Jurkat, Clone E6-1 (cell line): ENCODE measurements around the gene GRK1.
A peak's percentile ranks its signal among the peaks of the same experiment; 100 is the strongest.

Experiments used
- DNase-seq: peaks from one replicate; pipeline ENCODE4 v3.0.0-alpha.2; 2011; ENCODE audit warnings: low read depth, low spot score
- H3K4me3 ChIP-seq: 2 replicates; pipeline ENCODE4 v1.5.1; 2011; ENCODE audit warnings: mild to moderate bottlenecking, low read length, control low read depth, moderate library complexity

Gene GRK1

GRCh38 chr13:113658836-113659235 is 8.2 kb upstream of the GRK1 start:
- H3K4me3 ChIP-seq, result no peak overlapping the region
- no peak for DNase-seq

GRCh38 chr13:113659337-113659736 is 7.7 kb upstream of the GRK1 start:
- no peak overlapping the region for H3K4me3 ChIP-seq
- no peak for DNase-seq

GRCh38 chr13:113660066-113660465 is 7.0 kb upstream of the GRK1 start:
- no peak for DNase-seq
- H3K4me3 ChIP-seq, result no peak overlapping the region

- H3K4me3 ChIP-seq, result no peak overlapping the region
- DNase-seq, result no peak
These were observed 5.5 kb upstream of the GRK1 start for GRCh38 chr13:113661509-113661908.

GRCh38 chr13:113663934-113664333 is 3.1 kb upstream of the GRK1 start:
- DNase-seq, result no peak
- no peak overlapping the region for H3K4me3 ChIP-seq

GRCh38 chr13:113664751-113665596 is 2.0 kb upstream of the GRK1 start:
- no peak for DNase-seq
- H3K4me3 ChIP-seq, result no peak overlapping the region

GRCh38 chr13:113665597-113666328 is 1.3 kb upstream of the GRK1 start:
- DNase-seq, result no peak
- H3K4me3 ChIP-seq, result no peak overlapping the region

- H3K4me3 ChIP-seq, result no peak overlapping the region
- DNase-seq, result no peak
These were observed 719 bp upstream of the GRK1 start for GRCh38 chr13:113666329-113666670.

- no peak overlapping the region for H3K4me3 ChIP-seq
- DNase-seq, result no peak
These were observed 912 bp downstream of the GRK1 start for GRCh38 chr13:113667771-113668490.

- no peak overlapping the region for H3K4me3 ChIP-seq
- DNase-seq, result peak; percentile 33
These were observed 1.5 kb downstream of the GRK1 start for GRCh38 chr13:113668491-113668971.

GRCh38 chr13:113669231-113669754 is 2.3 kb downstream of the GRK1 start:
- H3K4me3 ChIP-seq, result no peak overlapping the region
- no peak for DNase-seq

GRCh38 chr13:113669755-113670341 is 2.8 kb downstream of the GRK1 start:
- no peak overlapping the region for H3K4me3 ChIP-seq
- DNase-seq, result no peak

- DNase-seq, result no peak
These were observed 3.5 kb downstream of the GRK1 start for GRCh38 chr13:113670541-113670940.

GRCh38 chr13:113671066-113672001 is 4.3 kb downstream of the GRK1 start:
- no peak for DNase-seq

More at GRCh38 chr13:113670541-113670940, 3.5 kb downstream of the GRK1 start:
- H3K4me3 ChIP-seq, result no peak overlapping the region

GRCh38 chr13:113672002-113672651 is 5.1 kb downstream of the GRK1 start:
- DNase-seq, result no peak

More at GRCh38 chr13:113671066-113672001, 4.3 kb downstream of the GRK1 start:
- no peak overlapping the region for H3K4me3 ChIP-seq

GRCh38 chr13:113722921-113723320 is 55.9 kb downstream of the GRK1 start:
- no peak overlapping the region for H3K4me3 ChIP-seq
- DNase-seq, result no peak

More at GRCh38 chr13:113672002-113672651, 5.1 kb downstream of the GRK1 start:
- H3K4me3 ChIP-seq, result no peak overlapping the region

- DNase-seq, result no peak
- no peak overlapping the region for H3K4me3 ChIP-seq
These were observed 56.5 kb downstream of the GRK1 start for GRCh38 chr13:113723410-113724015.
